GM12878 (cell line): ENCODE measurements around the gene ANKRD33. TPM values are rescaled to one million over a fixed set of nuclear protein-coding genes. Genes with fewer than 3 reads are reported as not detected.

Source experiments
- ATAC-seq: fragments of 200-7000 bp; cut with Tn5 transposase; 3 replicates; pipeline ENCODE4 v1.9.1; 2020; ENCODE audit warnings: mild to moderate bottlenecking, moderate library complexity
- BruUV-seq: library from RNA; stranded (reverse); fragments of 400-500 nt; replicated peaks from 2 replicates; lab custom pipeline; 2021; lab: Mats Ljungman, UMichigan
- CTCF ChIA-PET: fragments of 300-600 bp; sonication (Branson Sonifier 250); formaldehyde crosslinking; extraction: SDS; loops from one replicate; lab custom pipeline; 2021; ENCODE audit warnings: inconsistent platforms; lab: Yijun Ruan, JAX
- POLR2A ChIA-PET: fragments of 350-600 bp; formaldehyde crosslinking; extraction: SDS; loops from one replicate; lab custom pipeline; 2021; ENCODE audit warnings: inconsistent platforms; lab: Charles Lee
- RAD21 ChIA-PET: fragments of 300-600 bp; sonication (Branson Sonifier 250); formaldehyde crosslinking; loops from one replicate; lab custom pipeline; 2023; ENCODE audit warnings: antibody characterized with exemption; ENCODE audit not compliant: unreplicated experiment; lab: Charles Lee
- SMC1A ChIA-PET: fragments of 300-600 bp; sonication (Branson Sonifier 250); formaldehyde crosslinking; loops from one replicate; lab custom pipeline; 2023; ENCODE audit not compliant: unreplicated experiment, uncharacterized antibody; lab: Charles Lee
- DNase-seq: peaks from one replicate; pipeline ENCODE4 v3.0.0-alpha.2; 2011; ENCODE audit warnings: low read depth, low spot score
- FAIRE-seq: peaks from 3 replicates; lab custom pipeline; 2011; peaks lifted over from hg19 to GRCh38; lab: Jason Lieb, UNC
- H2AFZ ChIP-seq: 2 replicates; pipeline ENCODE4 v1.6.0; 2011; ENCODE audit warnings: low read depth, low read length, control low read depth; ENCODE audit not compliant: control insufficient read depth
- H3K27ac ChIP-seq: 2 replicates; pipeline ENCODE4 v1.5.1; 2011; ENCODE audit warnings: control low read depth; ENCODE audit not compliant: control insufficient read depth, insufficient read depth
- H3K27me3 ChIP-seq, 2 experiments: replicated peaks in 1 of 2; 2 replicates each; pipeline versions ENCODE4 v1.6.0 to v1.6.1; 2011; ENCODE audit warnings: low read length in 1 of 2; ENCODE audit not compliant: control insufficient read depth in 2 of 2, insufficient read depth in 2 of 2
- H3K36me3 ChIP-seq, 2 experiments: 2 replicates each; pipeline ENCODE4 v1.5.1; 2011; ENCODE audit warnings: low read length in 1 of 2; ENCODE audit not compliant: control insufficient read depth in 2 of 2, insufficient read depth in 2 of 2
- H3K4me1 ChIP-seq: 2 replicates; pipeline ENCODE4 v1.6.1; 2011; ENCODE audit warnings: mild to moderate bottlenecking, low read length, moderate library complexity, mixed read lengths; ENCODE audit not compliant: control insufficient read depth, insufficient read depth
- H3K4me2 ChIP-seq: 2 replicates; pipeline ENCODE4 v1.6.0; 2011; ENCODE audit warnings: control low read depth; ENCODE audit not compliant: control insufficient read depth, insufficient read depth
- H3K4me3 ChIP-seq: fragments of 200-600 bp; sonication (generic); 2 replicates; pipeline ENCODE4 v1.5.1; 2016
- H3K79me2 ChIP-seq: 2 replicates; pipeline ENCODE4 v1.6.0; 2011; ENCODE audit warnings: low read length; ENCODE audit not compliant: control insufficient read depth, insufficient read depth
- H3K9ac ChIP-seq: 2 replicates; pipeline ENCODE4 v1.8.0; 2011; ENCODE audit warnings: low read length, control low read depth, mixed read lengths; ENCODE audit not compliant: control insufficient read depth, insufficient read depth
- H3K9me3 ChIP-seq: replicated peaks from 3 replicates; pipeline ENCODE4 v1.5.1; 2011; ENCODE audit warnings: mild to moderate bottlenecking, low read length; ENCODE audit not compliant: control insufficient read depth, insufficient read depth
- H4K20me1 ChIP-seq: 2 replicates; pipeline ENCODE4 v1.6.0; 2011; ENCODE audit not compliant: control insufficient read depth, insufficient read depth
- BCL3 ChIP-seq: IDR thresholded peaks from 2 replicates; pipeline ENCODE4 v1.6.1; 2011; ENCODE audit warnings: borderline replicate concordance, low read depth, mild to moderate bottlenecking, moderate library complexity, low read length; ENCODE audit not compliant: insufficient read depth, poor library complexity, severe bottlenecking
- BMI1 ChIP-seq: fragments of 450-650 bp; IDR thresholded peaks from 2 replicates; pipeline ENCODE4 v1.6.1; 2016; ENCODE audit warnings: mild to moderate bottlenecking, moderate library complexity, borderline replicate concordance
- CREM ChIP-seq: IDR thresholded peaks from 2 replicates; pipeline ENCODE4 v1.6.1; 2014; ENCODE audit warnings: antibody characterized with exemption, low read depth
- EED ChIP-seq: sonication (generic); IDR thresholded peaks from 2 replicates; pipeline ENCODE4 v1.6.1; 2016; ENCODE audit warnings: antibody characterized with exemption, low read depth
- ESRRA ChIP-seq: IDR thresholded peaks from 2 replicates; pipeline ENCODE4 v1.6.1; 2012; ENCODE audit warnings: mild to moderate bottlenecking, low read length, improper control_type of control experiment
- JUNB ChIP-seq: IDR thresholded peaks from 2 replicates; pipeline ENCODE4 v1.6.1; 2016; ENCODE audit warnings: antibody characterized with exemption, mild to moderate bottlenecking
- MEF2A ChIP-seq: IDR thresholded peaks from 2 replicates; pipeline ENCODE4 v1.6.1; 2011; ENCODE audit warnings: low read depth, mild to moderate bottlenecking, low read length, moderate library complexity; ENCODE audit not compliant: insufficient read depth
- MYB ChIP-seq: fragments of 150-350 bp; IDR thresholded peaks from 2 replicates; pipeline ENCODE4 v1.6.1; 2014; ENCODE audit warnings: mild to moderate bottlenecking, low read depth, low read length, borderline replicate concordance
- NFYA ChIP-seq: IDR thresholded peaks from 2 replicates; pipeline ENCODE4 v1.6.1; 2011; ENCODE audit warnings: low read depth, mild to moderate bottlenecking, low read length, improper control_type of control experiment, borderline replicate concordance
- NFYB ChIP-seq: IDR thresholded peaks from 2 replicates; pipeline ENCODE4 v1.6.1; 2011; ENCODE audit warnings: low read depth, mild to moderate bottlenecking, low read length, improper control_type of control experiment, moderate library complexity; ENCODE audit not compliant: insufficient read depth
- NRF1 ChIP-seq: conservative IDR thresholded peaks from 2 replicates; pipeline ENCODE4 v1.6.1; 2011; ENCODE audit warnings: mild to moderate bottlenecking, low read depth, low read length, improper control_type of control experiment
- SPI1 ChIP-seq: IDR thresholded peaks from 2 replicates; pipeline ENCODE4 v1.6.1; 2011; ENCODE audit warnings: low read depth, mild to moderate bottlenecking, low read length, moderate library complexity, borderline replicate concordance; ENCODE audit not compliant: insufficient read depth
- SREBF2 ChIP-seq: IDR thresholded peaks from 2 replicates; pipeline ENCODE4 v1.6.1; 2012; ENCODE audit warnings: mild to moderate bottlenecking, low read length
- STAT3 ChIP-seq: IDR thresholded peaks from 2 replicates; pipeline ENCODE4 v1.6.1; 2011; ENCODE audit warnings: low read depth, low read length, improper control_type of control experiment
- YBX1 ChIP-seq: fragments of 450-650 bp; IDR thresholded peaks from 2 replicates; pipeline ENCODE4 v1.6.1; 2016; ENCODE audit warnings: antibody characterized with exemption
- YY1 ChIP-seq: IDR thresholded peaks from 2 replicates; pipeline ENCODE4 v1.6.1; 2011; ENCODE audit warnings: low read depth, mild to moderate bottlenecking, low read length
- WGBS: methylation state at CpG from one replicate; pipeline ENCODE4 v1.1.6; 2016; ENCODE audit warnings: low lambda C conversion rate; ENCODE audit not compliant: insufficient replicate concordance, insufficient coverage; ENCODE audit errors: missing lambda C conversion rate; 5-methylcytosine and 5-hydroxymethylcytosine counted together
- in situ Hi-C: fragments of 300-500 bp; cut with MboI; formaldehyde crosslinking; loops from 9 replicates; pipeline ENCODE4 v1.14.3; 2018; ENCODE audit warnings: mixed read lengths
- intact Hi-C: fragments of 100-400 bp; cut with micrococcal nuclease; formaldehyde crosslinking; loops from one replicate; pipeline ENCODE4 v1.14.2; 2022; ENCODE audit not compliant: unreplicated experiment
- polyA plus RNA-seq, 11 experiments: library from polyadenylated mRNA; depleted of rRNA in 4 of 11; unstranded in 6 of 11; stranded (reverse) in 5 of 11; fragments of >200 nt; fragmentation: Nextera tagmentation in 4 of 11; fragmentation: Illumina TruSeq in 1 of 11; extraction: Ambion mirVana in 4 of 11; extraction: Trizol in 1 of 11; gene quantifications; 1 replicate in 1 of 11; 2 replicates in 10 of 11; pipeline versions ENCODE4 v1.2.1 to v1.2.3, GENCODE V29; 2011 to 2016; ENCODE audit warnings: inconsistent platforms in 2 of 11, missing spikeins in 2 of 11, low read depth in 1 of 11
- total RNA-seq, 4 experiments: library from RNA; depleted of rRNA in 3 of 4; stranded (reverse); fragments of >200 nt in 3 of 4; fragmentation: Illumina TruSeq in 1 of 4; extraction: Trizol in 1 of 4; gene quantifications; 2 replicates each; pipeline versions ENCODE4 v1.2.1 to v1.2.3, GENCODE V29; 2013 to 2021
- TF ChIP-seq, protein P1 (sequence below): fragments of 450-650 bp; IDR thresholded peaks from 2 replicates; pipeline ENCODE4 v1.6.1; 2016; ENCODE audit warnings: mild to moderate bottlenecking

ANKRD33 gene
- total and polyA plus RNA-seq, 10 of the 15 experiments (the other 5 are each of a cell fraction or from before 2014, with no cell fraction given), result not detected

DNA sequence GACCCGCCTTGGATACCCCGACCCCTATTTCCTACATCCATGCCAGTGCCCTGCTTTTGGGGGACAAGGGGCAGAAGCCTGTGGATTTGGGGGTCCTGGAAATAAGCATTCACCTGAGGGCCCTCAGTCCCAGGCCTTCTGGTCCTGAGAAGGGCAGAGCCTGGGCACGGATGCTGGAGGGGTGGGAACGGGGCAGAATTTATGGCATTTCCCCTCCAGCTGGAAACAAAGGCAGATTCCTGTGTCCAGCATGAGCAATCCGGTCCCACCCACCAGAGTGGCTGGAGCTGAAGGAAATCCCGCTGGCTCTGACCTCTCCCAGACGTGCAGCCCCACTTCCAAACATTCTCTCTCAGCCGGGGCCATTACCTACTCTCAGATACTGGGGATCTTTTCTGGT lies 9.3 kb downstream of the ANKRD33 start:
- H3K9me3 ChIP-seq, result no peaks in the 10 kb centered on the region
- RAD21 ChIA-PET, result no interaction called here
- no peak for FAIRE-seq
- POLR2A ChIA-PET, result no interaction called here
- WGBS, result 30% methylated on average over 7 of the region's 8 CpGs
- SMC1A ChIA-PET, result interaction anchor here (0.8 kb wide), 1 partner anchor 13 kb away, joined by 3 read pairs; no protein-coding TSS in a partner anchor
- H3K27ac ChIP-seq, result no peak overlapping the region
- no peak overlapping the region for H3K4me2 ChIP-seq
- H3K36me3 ChIP-seq, result no peaks in the 10 kb centered on the region
- in situ Hi-C loops, result no loop called here
- H3K79me2 ChIP-seq, result no peaks in the 10 kb centered on the region
- no peak overlapping the region for H3K9ac ChIP-seq
- no peaks in the 10 kb centered on the region for H4K20me1 ChIP-seq
- intact Hi-C loops, result no loop called here
- no peak overlapping the region for H2AFZ ChIP-seq
- CTCF ChIA-PET, result interaction anchor here (1.9 kb wide), 1 partner anchor 18 kb away, joined by 4 read pairs; no protein-coding TSS in a partner anchor
- TF ChIP-seq NFYB (no peak), YBX1 (no peak), MYB (no peak), JUNB (no peak), NRF1 (no peak), NFYA (no peak), SREBF2 (no peak), YY1 (no peak), EED (no peak), BMI1 (no peak), BCL3 (no peak), STAT3 (no peak), ESRRA (no peak), SPI1 (no peak), CREM (no peak), MEF2A (no peak)
- TF ChIP-seq, protein P1, sequence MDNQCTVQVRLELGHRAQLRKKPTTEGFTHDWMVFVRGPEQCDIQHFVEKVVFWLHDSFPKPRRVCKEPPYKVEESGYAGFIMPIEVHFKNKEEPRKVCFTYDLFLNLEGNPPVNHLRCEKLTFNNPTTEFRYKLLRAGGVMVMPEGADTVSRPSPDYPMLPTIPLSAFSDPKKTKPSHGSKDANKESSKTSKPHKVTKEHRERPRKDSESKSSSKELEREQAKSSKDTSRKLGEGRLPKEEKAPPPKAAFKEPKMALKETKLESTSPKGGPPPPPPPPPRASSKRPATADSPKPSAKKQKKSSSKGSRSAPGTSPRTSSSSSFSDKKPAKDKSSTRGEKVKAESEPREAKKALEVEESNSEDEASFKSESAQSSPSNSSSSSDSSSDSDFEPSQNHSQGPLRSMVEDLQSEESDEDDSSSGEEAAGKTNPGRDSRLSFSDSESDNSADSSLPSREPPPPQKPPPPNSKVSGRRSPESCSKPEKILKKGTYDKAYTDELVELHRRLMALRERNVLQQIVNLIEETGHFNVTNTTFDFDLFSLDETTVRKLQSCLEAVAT, result no peak
- TF ChIP-seq, all 136 proteins: peak for 0
- no peak for ATAC-seq
- no peak overlapping the region for H3K4me3 ChIP-seq
- H3K27me3 ChIP-seq, result peaks cover 0 to 1% of the 10 kb centered on the region in 2 experiments; a peak in 1 of 4 replicates
- no peaks in the 10 kb centered on the region for H3K4me1 ChIP-seq
- DNase-seq, result no peak
- BruUV-seq, result no TSS peak
